Measurements from ENCODE around the gene CCL20. TPM values are rescaled to one million over a fixed set of nuclear protein-coding genes. Genes with fewer than 3 reads are reported as not detected.

Gene CCL20
- total and polyA plus RNA-seq, 2 of the 13 experiments (the other 11 are each of a cell fraction or from before 2014, with no cell fraction given): 223 to 903 TPM

DNA sequence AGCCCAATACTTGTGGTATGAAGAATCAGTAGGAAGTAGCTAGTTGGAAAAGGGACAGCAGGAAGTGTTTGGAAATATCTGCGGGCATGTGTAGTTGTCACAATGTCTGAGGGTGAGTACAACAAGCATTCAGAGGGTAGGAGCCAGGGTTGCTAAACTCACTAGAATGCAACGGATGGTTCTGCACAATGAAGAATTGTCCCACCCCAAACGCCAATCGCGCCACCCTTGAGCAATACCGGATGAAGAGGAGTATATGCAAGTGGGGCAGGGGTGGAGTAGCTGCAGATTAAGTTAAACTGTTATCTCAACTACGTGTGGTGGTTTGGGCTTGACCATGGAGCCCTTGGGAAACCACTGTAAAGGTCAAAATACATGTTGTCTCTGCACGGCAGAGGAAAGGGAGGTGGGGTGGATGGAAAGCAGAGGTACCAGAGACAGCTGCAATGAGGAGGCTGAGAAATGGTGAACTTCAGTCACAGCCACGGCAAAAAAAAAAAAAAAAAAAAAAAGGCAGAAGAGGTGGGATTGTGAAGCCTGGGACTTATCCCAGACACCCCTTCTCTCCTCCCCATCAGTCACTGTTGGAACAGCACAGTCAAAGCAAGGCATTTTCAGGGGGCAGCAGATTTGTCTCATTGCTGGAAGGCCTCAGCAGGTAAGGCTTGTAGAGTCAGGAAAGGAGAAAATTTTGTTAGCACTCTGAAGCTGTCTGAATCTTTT, 5.2 kb downstream of the CCL20 start (continued):
- TF ChIP-seq TMF1 (CRISPR knock-in tag; IDR thresholded peaks at IDR 0.05; ENCODE audit: low read depth): peak; percentile 89
- peak; percentile 100 for TF ChIP-seq TRIM24 (CRISPR knock-in tag; IDR thresholded peaks at IDR 0.05)
- peak; percentile 98 for TF ChIP-seq CEBPB (IDR thresholded peaks at IDR 0.05; ENCODE audit: borderline replicate concordance, low read depth, low read length)
- peak; percentile 99 for TF ChIP-seq MED1 (CRISPR knock-in tag; IDR thresholded peaks at IDR 0.05)
- peak; percentile 84 for TF ChIP-seq ZNF770 (CRISPR knock-in tag; IDR thresholded peaks at IDR 0.05)
- peak; percentile 97 for TF ChIP-seq PPARG (CRISPR knock-in tag; conservative IDR thresholded peaks at IDR 0.05)
- TF ChIP-seq ZNF264 (CRISPR knock-in tag; IDR thresholded peaks at IDR 0.05): peak; percentile 97
- TF ChIP-seq, protein P1, sequence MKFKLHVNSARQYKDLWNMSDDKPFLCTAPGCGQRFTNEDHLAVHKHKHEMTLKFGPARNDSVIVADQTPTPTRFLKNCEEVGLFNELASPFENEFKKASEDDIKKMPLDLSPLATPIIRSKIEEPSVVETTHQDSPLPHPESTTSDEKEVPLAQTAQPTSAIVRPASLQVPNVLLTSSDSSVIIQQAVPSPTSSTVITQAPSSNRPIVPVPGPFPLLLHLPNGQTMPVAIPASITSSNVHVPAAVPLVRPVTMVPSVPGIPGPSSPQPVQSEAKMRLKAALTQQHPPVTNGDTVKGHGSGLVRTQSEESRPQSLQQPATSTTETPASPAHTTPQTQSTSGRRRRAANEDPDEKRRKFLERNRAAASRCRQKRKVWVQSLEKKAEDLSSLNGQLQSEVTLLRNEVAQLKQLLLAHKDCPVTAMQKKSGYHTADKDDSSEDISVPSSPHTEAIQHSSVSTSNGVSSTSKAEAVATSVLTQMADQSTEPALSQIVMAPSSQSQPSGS (CRISPR knock-in tag; IDR thresholded peaks at IDR 0.05): peak; percentile 92
- TF ChIP-seq, protein P2, sequence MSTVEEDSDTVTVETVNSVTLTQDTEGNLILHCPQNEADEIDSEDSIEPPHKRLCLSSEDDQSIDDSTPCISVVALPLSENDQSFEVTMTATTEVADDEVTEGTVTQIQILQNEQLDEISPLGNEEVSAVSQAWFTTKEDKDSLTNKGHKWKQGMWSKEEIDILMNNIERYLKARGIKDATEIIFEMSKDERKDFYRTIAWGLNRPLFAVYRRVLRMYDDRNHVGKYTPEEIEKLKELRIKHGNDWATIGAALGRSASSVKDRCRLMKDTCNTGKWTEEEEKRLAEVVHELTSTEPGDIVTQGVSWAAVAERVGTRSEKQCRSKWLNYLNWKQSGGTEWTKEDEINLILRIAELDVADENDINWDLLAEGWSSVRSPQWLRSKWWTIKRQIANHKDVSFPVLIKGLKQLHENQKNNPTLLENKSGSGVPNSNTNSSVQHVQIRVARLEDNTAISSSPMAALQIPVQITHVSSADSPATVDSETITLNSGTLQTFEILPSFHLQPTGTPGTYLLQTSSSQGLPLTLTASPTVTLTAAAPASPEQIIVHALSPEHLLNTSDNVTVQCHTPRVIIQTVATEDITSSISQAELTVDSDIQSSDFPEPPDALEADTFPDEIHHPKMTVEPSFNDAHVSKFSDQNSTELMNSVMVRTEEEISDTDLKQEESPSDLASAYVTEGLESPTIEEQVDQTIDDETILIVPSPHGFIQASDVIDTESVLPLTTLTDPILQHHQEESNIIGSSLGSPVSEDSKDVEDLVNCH (CRISPR knock-in tag; IDR thresholded peaks at IDR 0.05): no peak
- TF ChIP-seq CENPX (CRISPR knock-in tag; IDR thresholded peaks at IDR 0.05): no peak
- TF ChIP-seq NFIC (IDR thresholded peaks at IDR 0.05; ENCODE audit: low read length): peak; percentile 93
- TF ChIP-seq ZNF558 (CRISPR knock-in tag; IDR thresholded peaks at IDR 0.05; ENCODE audit: borderline replicate concordance): peak; percentile 89; the same call in 1 of the 2 replicates
- peak; percentile 72 for TF ChIP-seq ATF3 (CRISPR knock-in tag; IDR thresholded peaks at IDR 0.05)
- TF ChIP-seq YEATS2 (CRISPR knock-in tag; IDR thresholded peaks at IDR 0.05; ENCODE audit: borderline replicate concordance): peak; percentile 44; the same call in 1 of the 2 replicates
- TF ChIP-seq, protein P3, sequence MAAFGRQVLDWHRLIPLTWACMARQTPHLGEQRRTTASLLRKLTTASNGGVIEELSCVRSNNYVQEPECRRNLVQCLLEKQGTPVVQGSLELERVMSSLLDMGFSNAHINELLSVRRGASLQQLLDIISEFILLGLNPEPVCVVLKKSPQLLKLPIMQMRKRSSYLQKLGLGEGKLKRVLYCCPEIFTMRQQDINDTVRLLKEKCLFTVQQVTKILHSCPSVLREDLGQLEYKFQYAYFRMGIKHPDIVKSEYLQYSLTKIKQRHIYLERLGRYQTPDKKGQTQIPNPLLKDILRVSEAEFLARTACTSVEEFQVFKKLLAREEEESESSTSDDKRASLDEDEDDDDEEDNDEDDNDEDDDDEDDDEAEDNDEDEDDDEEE (CRISPR knock-in tag; IDR thresholded peaks at IDR 0.05): no peak
- TF ChIP-seq THAP7 (CRISPR knock-in tag; IDR thresholded peaks at IDR 0.05): peak; percentile 40; the same call in 1 of the 2 replicates
- peak; percentile 99 for TF ChIP-seq HIVEP1 (CRISPR knock-in tag; IDR thresholded peaks at IDR 0.05)
- no peak for TF ChIP-seq ZNF282 (IDR thresholded peaks at IDR 0.05; ENCODE audit: partially characterized antibody)
- TF ChIP-seq ZNF30 (CRISPR knock-in tag; IDR thresholded peaks at IDR 0.05): no peak
- no peak for TF ChIP-seq SSRP1 (CRISPR knock-in tag; IDR thresholded peaks at IDR 0.05)
